GM19397 (cell line): Measurements from ENCODE around the gene SCAI.
"Not testable (repeated sequence)": the region's sequence is repeated elsewhere in the genome, so short reads cannot be mapped to it uniquely, and the experiment has no call there.

Experiments used
- ATAC-seq: cut with Tn5 transposase; IDR thresholded peaks from one replicate; pipeline ENCODE4 v1.9.1; 2021; ENCODE audit warnings: mild to moderate bottlenecking, moderate library complexity; ENCODE audit not compliant: unreplicated experiment

The SCAI gene

GRCh38 chr9:125108541-125108940 is 34.8 kb downstream of the SCAI start:
- not testable (repeated sequence) for ATAC-seq

- ATAC-seq = no peak
These were observed 36.9 kb downstream of the SCAI start for GRCh38 chr9:125106285-125106893.

- no peak for ATAC-seq
These were observed 39.4 kb downstream of the SCAI start for GRCh38 chr9:125103770-125104460.

- ATAC-seq = no peak
These were observed 40.3 kb downstream of the SCAI start for GRCh38 chr9:125103021-125103420.

GRCh38 chr9:125100822-125101221 is 42.5 kb downstream of the SCAI start:
- no peak for ATAC-seq

GRCh38 chr9:125099816-125100215 is 43.5 kb downstream of the SCAI start:
- ATAC-seq = no peak

- no peak for ATAC-seq
These were observed 47.4 kb downstream of the SCAI start for GRCh38 chr9:125095821-125096443.

- no peak for ATAC-seq
These were observed 52.2 kb downstream of the SCAI start for GRCh38 chr9:125091121-125091520.

GRCh38 chr9:125089331-125089730 is 54.0 kb downstream of the SCAI start:
- no peak for ATAC-seq

GRCh38 chr9:125088752-125089151 is 54.6 kb downstream of the SCAI start:
- no peak for ATAC-seq

GRCh38 chr9:125085703-125086477 is 57.4 kb downstream of the SCAI start:
- ATAC-seq = no peak

- not testable (repeated sequence) for ATAC-seq
These were observed 61.1 kb downstream of the SCAI start for GRCh38 chr9:125082197-125082596.

GRCh38 chr9:125080797-125081196 is 62.5 kb downstream of the SCAI start:
- ATAC-seq = not testable (repeated sequence)

- no peak for ATAC-seq
These were observed 63.4 kb downstream of the SCAI start for GRCh38 chr9:125079931-125080330.

- no peak for ATAC-seq
These were observed 67.3 kb downstream of the SCAI start for GRCh38 chr9:125075997-125076396.

GRCh38 chr9:125074976-125075375 is 68.4 kb downstream of the SCAI start:
- no peak for ATAC-seq

GRCh38 chr9:125066839-125067619 is 76.3 kb downstream of the SCAI start:
- no peak for ATAC-seq

- ATAC-seq = no peak
These were observed 81.9 kb downstream of the SCAI start for GRCh38 chr9:125061391-125061790.

- ATAC-seq = no peak
These were observed 93.9 kb downstream of the SCAI start for GRCh38 chr9:125049212-125050049.

GRCh38 chr9:125043631-125044030 is 99.7 kb downstream of the SCAI start:
- ATAC-seq = no peak
